GM23338 (cell line): ENCODE data around the gene FAM83F.

Source experiments
- TF ChIP-seq, protein P1 (sequence below): IDR thresholded peaks from one replicate; pipeline ENCODE4 v1.6.1; 2018; ENCODE audit warnings: antibody characterized with exemption; ENCODE audit not compliant: unreplicated experiment
- TF ChIP-seq, protein P2 (sequence below), 2 experiments: fragments of 200-600 bp in 1 of 2; sonication (generic) in 1 of 2; conservative IDR thresholded peaks; 2 replicates each; pipeline versions ENCODE4 v1.5.1 to v1.6.1; 2016 to 2017; ENCODE audit warnings: antibody characterized with exemption in 2 of 2, low read depth in 2 of 2, mild to moderate bottlenecking in 2 of 2, moderate library complexity in 1 of 2

DNA sequence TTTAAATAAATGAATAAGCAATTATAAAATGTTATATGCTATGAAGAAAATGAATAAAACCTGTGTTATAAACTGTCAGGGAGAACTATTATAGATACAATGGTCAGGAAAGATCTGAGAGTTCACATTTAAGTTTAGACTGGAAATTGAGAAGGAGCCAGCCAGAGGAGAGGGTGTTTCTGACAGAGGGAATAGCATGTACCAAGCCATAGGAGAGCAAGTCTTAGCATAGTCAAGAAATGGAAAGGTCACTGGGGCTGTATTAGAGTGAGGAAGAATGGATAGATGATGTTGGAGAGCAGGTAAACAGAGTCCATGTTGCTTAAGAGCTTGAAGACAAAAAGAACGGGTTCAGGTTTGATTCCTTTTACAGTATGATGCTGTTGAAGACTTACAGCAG is 87.4 kb downstream of the FAM83F start:
- TF ChIP-seq, protein P1, sequence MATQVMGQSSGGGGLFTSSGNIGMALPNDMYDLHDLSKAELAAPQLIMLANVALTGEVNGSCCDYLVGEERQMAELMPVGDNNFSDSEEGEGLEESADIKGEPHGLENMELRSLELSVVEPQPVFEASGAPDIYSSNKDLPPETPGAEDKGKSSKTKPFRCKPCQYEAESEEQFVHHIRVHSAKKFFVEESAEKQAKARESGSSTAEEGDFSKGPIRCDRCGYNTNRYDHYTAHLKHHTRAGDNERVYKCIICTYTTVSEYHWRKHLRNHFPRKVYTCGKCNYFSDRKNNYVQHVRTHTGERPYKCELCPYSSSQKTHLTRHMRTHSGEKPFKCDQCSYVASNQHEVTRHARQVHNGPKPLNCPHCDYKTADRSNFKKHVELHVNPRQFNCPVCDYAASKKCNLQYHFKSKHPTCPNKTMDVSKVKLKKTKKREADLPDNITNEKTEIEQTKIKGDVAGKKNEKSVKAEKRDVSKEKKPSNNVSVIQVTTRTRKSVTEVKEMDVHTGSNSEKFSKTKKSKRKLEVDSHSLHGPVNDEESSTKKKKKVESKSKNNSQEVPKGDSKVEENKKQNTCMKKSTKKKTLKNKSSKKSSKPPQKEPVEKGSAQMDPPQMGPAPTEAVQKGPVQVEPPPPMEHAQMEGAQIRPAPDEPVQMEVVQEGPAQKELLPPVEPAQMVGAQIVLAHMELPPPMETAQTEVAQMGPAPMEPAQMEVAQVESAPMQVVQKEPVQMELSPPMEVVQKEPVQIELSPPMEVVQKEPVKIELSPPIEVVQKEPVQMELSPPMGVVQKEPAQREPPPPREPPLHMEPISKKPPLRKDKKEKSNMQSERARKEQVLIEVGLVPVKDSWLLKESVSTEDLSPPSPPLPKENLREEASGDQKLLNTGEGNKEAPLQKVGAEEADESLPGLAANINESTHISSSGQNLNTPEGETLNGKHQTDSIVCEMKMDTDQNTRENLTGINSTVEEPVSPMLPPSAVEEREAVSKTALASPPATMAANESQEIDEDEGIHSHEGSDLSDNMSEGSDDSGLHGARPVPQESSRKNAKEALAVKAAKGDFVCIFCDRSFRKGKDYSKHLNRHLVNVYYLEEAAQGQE, result no peak
- TF ChIP-seq, protein P2, sequence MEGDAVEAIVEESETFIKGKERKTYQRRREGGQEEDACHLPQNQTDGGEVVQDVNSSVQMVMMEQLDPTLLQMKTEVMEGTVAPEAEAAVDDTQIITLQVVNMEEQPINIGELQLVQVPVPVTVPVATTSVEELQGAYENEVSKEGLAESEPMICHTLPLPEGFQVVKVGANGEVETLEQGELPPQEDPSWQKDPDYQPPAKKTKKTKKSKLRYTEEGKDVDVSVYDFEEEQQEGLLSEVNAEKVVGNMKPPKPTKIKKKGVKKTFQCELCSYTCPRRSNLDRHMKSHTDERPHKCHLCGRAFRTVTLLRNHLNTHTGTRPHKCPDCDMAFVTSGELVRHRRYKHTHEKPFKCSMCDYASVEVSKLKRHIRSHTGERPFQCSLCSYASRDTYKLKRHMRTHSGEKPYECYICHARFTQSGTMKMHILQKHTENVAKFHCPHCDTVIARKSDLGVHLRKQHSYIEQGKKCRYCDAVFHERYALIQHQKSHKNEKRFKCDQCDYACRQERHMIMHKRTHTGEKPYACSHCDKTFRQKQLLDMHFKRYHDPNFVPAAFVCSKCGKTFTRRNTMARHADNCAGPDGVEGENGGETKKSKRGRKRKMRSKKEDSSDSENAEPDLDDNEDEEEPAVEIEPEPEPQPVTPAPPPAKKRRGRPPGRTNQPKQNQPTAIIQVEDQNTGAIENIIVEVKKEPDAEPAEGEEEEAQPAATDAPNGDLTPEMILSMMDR (conservative IDR thresholded peaks at IDR 0.05; ENCODE audit: low read depth in 2 of 2), result no peak
